CD4-positive, alpha-beta T cell treated with Interleukin-15 for 4 hours (primary cell): ENCODE measurements around the gene KBTBD2.
"Not testable (repeated sequence)": the region's sequence is repeated elsewhere in the genome, so short reads cannot be mapped to it uniquely, and the experiment has no call there.

ENCODE experiments used
- DNase-seq: peaks from one replicate; pipeline ENCODE4 v3.0.0-alpha.2; 2020; ENCODE audit warnings: low spot score

The KBTBD2 gene

GRCh38 chr7:32855837-32856775 lies 35.5 kb downstream of the KBTBD2 start:
- not testable (repeated sequence) for DNase-seq

- DNase-seq: not testable (repeated sequence)
Observed at GRCh38 chr7:32850654-32851053, 40.9 kb downstream of the KBTBD2 start.

DNA sequence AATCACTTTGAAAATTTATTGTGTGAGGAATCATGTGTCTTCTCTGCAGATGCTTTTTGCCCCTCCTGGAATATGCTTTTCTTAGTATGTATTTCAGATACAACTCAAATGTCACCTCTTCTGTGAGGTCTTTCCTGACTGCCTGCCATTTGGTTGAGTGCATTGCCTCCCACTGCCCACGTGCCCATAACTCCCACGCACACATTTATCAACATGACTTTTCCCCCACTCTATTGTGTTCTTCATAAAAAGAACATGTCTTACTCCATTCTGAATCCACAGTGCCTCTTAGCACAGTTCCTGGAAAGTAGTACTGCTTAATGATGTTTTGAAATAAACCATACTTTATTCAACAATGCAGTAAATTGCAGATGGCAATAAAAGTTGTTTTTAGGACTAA lies 42.9 kb downstream of the KBTBD2 start:
- not testable (repeated sequence) for DNase-seq

- DNase-seq: peak; percentile 92
Observed at GRCh38 chr7:32846630-32847225, 44.8 kb downstream of the KBTBD2 start.

- not testable (repeated sequence) for DNase-seq
Observed at GRCh38 chr7:32844748-32845147, 46.8 kb downstream of the KBTBD2 start.

GRCh38 chr7:32843763-32844162 lies 47.8 kb downstream of the KBTBD2 start:
- not testable (repeated sequence) for DNase-seq

- DNase-seq: not testable (repeated sequence)
Observed at GRCh38 chr7:32839846-32840245, 51.7 kb downstream of the KBTBD2 start.

GRCh38 chr7:32828996-32829752 lies 62.4 kb downstream of the KBTBD2 start:
- DNase-seq: not testable (repeated sequence)
